GM21390 (cell line): ENCODE measurements around the gene BRD7.

Experiments used
- ATAC-seq: cut with Tn5 transposase; IDR thresholded peaks from one replicate; pipeline ENCODE4 v1.9.1; 2021; ENCODE audit not compliant: unreplicated experiment

Gene BRD7

DNA sequence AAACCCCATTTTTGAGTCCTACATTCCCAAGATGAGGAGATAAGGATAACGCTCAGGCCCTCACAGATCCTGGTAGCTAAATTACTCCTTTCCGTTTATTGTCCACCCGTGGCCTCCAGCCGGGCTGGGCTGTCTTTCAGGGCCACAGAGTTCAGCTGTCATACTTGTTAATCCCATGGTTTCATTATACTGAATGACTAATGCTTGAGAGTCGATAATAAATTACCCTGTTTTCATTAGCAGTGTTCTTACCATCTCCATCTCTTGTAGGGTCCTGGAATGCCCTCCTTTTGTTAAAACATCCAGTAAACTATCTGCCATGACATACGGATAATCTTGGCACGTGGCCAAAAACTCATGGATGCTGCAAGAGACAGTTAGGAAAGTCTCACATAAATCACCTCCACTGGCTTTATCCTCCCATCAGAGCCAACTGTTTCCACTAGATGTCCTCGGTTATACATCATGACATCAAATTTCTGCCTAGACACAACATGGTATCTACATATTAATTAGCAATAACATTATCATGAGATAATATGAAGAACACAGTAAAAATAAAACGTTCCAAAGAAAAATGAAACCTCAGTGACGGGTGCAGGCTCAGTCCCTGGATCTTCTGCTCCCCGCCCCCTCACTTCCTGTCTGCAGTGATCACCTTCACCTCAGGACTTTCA, 45.3 kb downstream of the BRD7 start:
- no peak for ATAC-seq

DNA sequence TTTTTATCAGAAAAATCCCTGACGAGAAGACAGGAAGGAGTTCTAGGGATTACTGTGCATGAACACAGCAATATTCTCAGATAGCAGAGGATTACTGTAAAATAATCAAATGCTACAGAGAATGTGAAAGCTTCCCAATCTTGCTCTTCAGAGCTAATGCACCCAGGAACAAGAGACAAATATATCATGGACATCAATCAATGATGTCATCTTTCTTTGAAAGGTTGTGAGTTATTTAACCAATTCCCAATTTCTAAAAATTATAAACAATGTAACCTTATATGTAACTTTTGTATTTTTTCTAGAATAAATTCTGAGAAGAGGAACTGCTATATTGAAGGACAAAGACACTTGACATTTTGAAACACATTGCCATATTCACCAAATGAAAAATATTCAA, 46.5 kb downstream of the BRD7 start:
- ATAC-seq = no peak

- ATAC-seq = no peak
Measured at GRCh38 chr16:50320310-50320709, 48.5 kb downstream of the BRD7 start.

DNA sequence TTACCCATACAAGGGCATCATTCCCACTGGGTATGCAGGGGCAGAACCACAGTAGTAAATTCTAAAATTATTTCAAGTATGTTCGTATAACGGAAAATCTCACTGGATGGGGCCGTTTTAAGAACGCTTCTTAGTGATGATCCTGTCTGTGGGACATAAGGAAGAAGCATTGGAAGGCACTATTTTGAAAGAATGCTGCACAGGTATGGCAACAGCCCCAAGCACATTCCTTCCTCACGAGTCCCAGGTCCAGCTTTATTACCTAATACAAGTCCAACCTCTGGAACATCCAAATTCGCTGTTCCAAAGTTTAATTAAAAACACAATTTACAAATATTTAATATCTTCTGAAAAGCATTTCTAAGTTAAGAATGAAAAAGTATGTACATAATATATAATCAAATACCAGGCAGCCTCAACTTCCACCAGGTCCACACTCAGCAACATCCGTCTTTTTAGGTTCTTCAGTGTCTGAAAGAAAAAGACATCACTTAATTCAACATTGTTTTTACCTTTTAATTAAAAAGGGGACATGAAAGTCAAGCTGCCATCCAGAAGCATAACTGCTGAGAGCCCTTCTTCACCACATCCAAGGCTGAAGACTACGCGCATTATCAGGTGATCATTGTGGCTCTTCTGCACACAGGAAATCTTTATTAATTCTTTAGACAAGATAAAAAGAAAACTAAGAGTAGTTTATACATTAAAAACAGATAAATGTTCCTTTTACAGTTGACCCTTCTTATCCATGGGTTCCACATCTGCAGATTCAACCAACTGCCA, 49.8 kb downstream of the BRD7 start:
- no peak for ATAC-seq

- no peak for ATAC-seq
Measured at GRCh38 chr16:50316848-50317630, 51.7 kb downstream of the BRD7 start.

DNA sequence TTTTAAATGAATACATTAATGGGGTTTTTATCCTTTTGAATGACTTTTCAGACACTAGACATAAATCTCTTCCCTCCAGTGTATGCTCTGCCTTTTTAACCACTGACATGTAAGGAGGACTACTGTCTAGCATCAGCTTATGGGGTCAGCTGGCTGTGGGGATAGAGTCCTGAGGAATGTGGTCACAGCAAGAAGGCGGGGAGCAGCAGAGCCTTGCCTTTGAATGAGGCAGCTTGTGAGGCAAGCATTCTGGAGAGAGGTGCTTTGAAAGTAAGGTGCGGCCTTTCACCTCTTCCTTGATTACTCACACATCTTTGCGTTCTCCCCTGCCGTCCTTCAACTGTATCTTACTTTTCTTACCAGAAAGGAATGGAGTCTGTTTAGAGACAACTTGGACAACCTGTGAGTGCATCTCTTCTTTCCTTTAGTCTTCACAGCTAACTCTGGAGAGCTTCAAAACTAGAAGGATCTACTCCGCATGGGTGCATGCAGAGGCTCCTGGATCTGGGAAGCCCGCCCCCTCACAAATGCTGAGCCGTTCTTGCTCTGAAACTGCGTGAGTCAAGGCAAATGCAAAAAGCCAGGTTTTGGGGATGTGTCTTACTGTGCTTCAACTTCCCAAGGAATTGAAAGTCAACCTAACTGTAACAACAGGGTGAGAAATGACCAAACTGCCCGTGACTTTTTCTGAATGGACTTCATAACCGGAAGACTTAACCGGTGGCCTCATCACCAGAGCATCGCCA, 52.5 kb downstream of the BRD7 start:
- no peak for ATAC-seq

- no peak for ATAC-seq
Measured at GRCh38 chr16:50315346-50315997, 53.3 kb downstream of the BRD7 start.

GRCh38 chr16:50314665-50315064, 54.1 kb downstream of the BRD7 start:
- ATAC-seq = no peak

DNA sequence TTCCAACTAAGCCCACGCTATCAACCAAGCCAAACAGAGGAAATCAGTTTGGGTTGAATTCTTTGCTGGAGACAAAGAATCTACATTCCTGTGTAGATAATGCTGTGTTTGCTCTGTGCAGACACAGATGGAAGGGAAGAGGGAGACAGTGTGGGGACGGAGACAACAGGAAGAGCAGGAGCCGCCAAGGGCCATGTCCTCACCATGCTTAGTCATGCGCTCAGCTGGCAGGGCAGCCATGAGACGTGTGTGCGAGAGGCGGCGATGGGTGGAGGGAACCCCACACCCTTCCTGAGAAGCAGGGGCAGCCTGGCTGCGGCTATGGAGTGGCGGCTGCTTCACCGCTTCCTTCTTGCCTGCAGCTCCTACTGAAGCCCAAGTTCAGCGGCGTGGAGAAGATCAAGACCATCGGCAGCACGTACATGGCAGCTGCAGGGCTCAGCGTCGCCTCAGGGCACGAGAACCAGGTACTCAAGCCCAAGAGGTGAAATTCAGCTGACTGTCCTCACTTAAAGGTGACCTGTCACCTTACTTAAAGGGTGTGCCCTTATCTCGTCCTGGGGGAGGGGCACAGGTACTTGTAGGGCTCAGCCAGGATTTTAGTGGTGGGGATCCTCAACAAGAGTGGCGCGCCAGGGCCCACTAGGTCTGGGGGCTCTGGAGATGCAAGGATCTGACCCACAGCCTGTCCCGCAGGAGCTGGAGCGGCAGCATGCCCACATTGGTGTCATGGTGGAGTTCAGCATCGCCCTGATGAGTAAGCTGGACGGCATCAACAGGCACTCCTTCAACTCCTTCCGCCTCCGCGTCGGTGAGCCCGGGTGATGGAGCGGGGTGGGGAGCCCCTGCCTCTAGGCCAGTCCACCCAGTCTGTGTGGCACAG, 55.0 kb downstream of the BRD7 start:
- ATAC-seq = no peak

DNA sequence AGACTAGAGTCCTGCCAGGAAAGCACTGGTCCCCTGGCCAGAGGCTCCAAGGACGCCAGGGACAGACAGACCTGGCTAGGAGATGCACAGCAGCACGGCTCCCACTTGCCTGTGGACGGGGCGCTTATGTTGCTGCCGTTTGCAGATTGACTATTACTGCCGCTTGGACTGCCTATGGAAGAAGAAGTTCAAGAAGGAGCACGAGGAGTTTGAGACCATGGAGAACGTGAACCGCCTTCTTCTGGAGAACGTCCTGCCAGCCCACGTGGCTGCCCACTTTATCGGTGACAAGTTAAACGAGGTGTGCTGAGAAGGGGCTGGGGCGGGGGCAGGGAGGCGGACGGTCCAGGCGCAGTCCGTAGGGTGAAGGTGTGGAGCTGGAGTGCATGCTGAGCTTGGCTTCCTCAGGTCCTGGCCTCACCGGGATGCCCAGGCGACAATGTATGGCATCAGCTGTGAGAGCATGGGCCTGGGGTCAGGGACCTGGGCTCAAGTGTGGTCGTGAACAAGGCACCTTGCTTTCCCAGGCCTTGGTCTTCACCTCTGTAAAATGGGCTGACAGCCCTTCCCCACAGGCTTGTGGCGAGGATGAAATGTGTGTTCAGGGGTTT, 56.8 kb downstream of the BRD7 start:
- no peak for ATAC-seq

DNA sequence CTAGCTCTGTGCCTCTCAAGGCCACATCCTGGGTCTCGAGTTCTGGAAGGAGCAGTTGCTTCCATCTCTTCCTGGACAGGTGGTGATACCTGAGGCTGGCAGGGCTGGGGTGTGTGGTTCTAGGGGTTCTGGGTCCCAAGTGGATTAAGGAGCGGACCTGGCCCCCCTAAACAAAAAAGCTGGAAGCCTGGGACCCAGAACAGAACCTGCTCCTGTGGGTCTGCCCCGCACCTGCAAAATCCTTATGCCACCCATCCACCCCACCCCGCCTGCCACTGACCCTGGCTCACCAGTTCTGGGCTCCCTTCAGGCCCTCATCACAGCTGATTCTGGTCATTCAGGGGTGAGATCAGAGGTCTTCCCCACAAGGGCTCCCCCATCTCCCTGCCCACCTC, 57.7 kb downstream of the BRD7 start:
- no peak for ATAC-seq

DNA sequence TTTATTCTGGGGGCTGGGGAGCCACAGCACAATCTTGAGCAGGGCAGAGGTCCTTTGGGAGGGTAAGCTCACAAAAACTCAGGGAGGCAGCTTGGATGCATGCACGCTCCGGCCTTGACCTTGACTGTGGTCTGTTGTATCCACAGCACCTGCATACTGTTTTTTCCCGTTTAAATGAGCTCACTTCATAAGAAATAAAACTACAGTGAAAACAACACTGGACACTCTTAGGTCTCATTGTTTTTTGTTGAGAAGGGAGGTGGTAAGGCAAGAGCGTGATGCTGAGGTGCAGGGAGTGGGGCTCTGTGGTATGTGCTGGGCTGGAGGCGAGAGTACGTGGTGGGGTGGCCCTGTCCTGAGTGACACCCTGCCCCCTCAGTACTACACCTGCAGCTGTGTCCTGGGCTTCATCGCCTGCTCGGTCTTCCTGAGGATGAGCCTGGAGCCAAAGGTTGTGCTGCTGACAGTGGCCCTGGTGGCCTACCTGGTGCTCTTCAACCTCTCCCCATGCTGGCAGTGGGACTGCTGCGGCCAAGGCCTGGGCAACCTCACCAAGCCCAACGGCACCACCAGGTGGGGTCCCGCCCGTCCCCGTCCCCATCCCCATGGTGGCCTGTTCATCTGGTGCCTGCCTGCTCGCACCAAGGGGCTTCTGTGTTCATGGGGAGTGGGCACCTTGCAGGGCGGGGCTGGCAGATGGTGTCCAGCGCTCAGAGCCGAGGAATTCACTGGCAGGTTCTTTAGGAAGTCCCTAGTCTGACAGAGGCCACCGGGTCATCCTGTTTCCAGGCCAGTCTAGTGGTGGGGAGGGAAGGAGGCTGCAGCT, 58.3 kb downstream of the BRD7 start:
- ATAC-seq = no peak

- ATAC-seq = no peak
Measured at GRCh38 chr16:50309527-50310307, 59.1 kb downstream of the BRD7 start.

GRCh38 chr16:50309156-50309526, 59.6 kb downstream of the BRD7 start:
- no peak for ATAC-seq

DNA sequence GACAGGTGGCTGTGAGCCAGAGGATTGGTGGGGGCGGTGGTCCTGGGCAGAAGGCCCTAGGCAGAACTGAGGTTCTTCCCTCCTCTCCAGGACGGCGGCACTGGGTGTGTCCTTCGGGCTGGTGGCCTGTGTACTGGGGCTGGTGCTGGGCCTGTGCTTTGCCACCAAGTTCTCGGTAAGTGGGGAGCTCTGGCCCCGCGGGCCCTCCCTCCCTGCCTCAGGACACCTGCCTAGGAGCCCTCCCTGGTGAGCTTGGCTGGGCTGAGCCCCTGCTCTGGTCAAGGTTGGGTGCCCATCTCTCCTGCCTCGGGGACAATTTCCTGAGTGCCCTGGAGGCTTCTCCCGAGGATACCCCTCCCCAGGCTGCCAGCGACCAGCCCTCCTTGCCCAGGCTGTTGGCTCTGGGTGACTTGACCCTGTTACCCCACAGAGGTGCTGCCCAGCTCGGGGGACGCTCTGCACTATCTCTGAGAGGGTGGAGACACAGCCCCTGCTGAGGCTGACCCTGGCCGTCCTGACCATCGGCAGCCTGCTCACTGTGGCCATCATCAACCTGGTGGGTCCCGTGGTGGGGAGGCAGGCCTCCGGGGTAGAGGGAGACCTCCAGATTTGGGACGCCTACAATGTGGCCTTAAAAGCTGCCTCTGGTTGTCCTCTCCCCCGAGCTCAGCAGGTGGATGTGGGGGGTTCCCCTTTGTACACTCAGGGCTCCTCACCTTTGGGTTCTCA, 60.4 kb downstream of the BRD7 start:
- no peak for ATAC-seq

GRCh38 chr16:50306287-50306686, 62.5 kb downstream of the BRD7 start:
- ATAC-seq = no peak

- ATAC-seq = no peak
Measured at GRCh38 chr16:50305441-50306061, 63.2 kb downstream of the BRD7 start.
